ENCODE data around the gene C3orf18.

DNA sequence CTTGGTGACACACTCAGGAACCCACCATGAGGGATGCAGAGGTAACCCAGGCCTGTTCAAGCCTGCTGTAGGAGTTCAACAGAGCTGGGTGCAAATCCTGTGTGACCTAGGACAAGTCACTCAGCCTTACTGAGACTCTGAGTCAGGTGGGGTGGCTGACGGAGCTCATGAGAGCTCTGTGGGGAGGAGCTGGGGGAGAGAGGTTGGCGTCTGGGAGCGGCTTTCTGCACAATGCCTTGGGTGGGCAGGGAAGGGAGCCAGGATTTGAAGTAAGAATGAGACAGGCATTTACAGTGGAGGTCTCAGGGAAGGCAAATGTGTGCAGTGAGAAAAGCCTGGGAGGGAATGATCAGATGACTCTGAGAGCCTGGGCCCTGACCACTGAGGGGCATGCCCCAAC is 18.3 kb downstream of the C3orf18 start:
- TF ChIP-seq, protein P1, sequence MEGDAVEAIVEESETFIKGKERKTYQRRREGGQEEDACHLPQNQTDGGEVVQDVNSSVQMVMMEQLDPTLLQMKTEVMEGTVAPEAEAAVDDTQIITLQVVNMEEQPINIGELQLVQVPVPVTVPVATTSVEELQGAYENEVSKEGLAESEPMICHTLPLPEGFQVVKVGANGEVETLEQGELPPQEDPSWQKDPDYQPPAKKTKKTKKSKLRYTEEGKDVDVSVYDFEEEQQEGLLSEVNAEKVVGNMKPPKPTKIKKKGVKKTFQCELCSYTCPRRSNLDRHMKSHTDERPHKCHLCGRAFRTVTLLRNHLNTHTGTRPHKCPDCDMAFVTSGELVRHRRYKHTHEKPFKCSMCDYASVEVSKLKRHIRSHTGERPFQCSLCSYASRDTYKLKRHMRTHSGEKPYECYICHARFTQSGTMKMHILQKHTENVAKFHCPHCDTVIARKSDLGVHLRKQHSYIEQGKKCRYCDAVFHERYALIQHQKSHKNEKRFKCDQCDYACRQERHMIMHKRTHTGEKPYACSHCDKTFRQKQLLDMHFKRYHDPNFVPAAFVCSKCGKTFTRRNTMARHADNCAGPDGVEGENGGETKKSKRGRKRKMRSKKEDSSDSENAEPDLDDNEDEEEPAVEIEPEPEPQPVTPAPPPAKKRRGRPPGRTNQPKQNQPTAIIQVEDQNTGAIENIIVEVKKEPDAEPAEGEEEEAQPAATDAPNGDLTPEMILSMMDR (IDR thresholded peaks at IDR 0.05) = no peak
- no peak for TF ChIP-seq POLR2A (IDR thresholded peaks at IDR 0.05)
- TF ChIP-seq POLR2AphosphoS5 (IDR thresholded peaks at IDR 0.05) = no peak

Data from transverse colon (tissue), 4 donors.